ENCODE results near the gene RNF224.
"Not testable (repeated sequence)": the region's sequence is repeated elsewhere in the genome, so short reads cannot be mapped to it uniquely, and the experiment has no call there.

The RNF224 gene

DNA sequence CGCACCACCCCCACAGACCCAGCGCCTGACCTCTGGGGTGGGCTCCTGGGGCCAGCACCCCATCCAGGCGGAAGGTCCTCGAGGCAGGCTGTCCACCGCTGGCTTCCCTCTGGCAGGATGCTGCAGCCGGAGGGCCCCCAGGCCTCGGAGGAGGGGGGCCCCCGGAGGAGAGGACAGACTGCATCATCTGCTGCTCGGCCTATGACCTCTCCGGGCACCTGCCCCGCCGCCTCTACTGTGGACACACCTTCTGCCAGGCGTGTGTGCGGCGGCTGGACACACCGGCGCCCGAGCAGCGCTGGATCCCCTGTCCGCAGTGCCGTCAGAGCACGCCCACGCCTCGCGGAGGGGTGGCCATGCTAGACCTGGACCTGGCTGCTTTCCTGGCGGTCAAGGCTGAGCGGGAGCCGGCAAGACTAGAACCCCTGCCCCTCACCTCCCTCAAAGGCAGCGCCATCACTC lies 1.2 kb downstream of the RNF224 start:
- DNase-seq (ENCODE audit: low read depth, low spot score), result no peak

DNA sequence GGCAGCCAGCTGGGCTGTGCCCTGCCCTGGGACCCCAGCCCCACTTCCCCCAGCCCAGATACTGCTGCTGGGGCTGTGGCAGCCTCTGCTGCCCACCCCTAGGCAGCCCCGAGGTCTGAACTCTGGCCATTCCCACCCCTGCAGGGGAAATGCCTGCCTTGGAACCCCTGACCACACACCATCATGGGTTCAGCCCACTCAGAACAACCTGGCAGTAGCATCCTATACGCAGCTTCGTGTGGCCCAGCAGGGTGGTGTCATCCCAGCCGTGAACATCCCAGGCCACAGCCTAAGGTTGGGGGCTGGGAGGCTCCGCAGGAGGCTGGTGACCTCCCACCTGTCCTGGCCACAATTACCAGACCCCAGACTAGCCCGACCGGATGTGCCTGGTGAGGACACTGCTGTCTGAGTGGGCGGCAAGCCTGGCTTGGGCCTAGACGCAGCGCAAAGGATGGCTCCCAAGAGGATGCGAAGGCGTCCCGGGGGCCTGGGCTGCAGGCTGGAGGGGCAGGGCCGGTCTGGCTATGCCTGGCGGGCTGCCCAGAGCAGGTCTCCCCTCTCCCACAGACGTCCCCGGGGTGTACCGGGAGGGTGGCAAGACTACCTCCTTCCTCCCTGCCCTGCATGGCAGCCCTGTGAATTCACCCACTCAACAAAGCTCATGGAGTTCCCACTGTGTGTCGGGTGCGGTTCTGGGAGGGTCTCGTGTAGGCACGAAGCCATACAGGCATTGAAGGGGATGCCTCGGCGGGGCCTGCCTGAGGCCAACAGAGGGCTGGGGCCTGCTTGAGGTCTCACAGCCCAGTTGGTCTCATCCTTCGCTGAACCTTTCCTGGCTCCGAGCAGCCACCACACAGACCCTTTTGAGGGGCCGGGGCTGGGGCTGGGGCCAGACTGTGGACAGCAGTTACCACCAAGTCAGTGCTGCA lies 1.9 kb downstream of the RNF224 start:
- no peak for DNase-seq (ENCODE audit: low read depth, low spot score)

DNA sequence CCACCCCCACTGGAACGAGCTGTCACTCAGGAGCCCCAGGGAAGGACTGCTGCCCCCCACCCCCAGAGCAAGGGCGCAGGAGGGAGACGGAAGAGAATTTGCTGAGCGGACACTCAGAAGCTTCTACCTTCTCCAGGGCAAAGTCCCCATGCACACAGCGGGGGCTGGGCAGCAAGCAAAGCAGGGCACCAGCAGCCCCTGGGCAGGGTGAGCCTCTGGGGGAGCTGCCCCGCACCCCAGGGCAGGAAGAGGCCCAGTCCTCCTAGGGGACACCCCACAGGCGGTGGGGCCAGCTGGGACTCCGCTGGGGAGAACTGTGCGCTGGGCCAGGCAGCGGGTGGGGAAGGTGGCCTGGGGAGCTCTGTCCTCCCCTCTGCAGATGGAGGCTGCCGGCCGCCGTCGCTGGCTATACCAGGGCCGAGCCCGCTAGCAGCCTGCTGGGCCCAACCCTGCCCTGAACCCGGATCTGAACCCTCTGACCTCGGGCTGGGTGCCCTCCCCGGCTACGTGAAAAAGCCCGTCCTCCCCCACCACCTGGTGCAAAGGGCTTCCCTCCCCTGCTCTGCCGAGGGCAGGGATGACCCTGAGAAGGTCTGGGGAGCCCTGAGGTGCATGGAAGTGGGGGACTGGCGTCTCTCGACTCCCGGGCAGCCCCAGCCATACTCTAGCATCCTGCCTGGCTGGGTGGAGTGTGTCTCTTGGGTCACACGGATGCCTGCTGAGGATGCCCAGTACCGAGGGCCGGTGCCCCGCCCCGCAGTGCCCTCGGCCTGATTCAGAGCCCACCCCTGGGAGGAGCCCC lies 2.8 kb downstream of the RNF224 start:
- no peak for DNase-seq (ENCODE audit: low read depth, low spot score)

DNA sequence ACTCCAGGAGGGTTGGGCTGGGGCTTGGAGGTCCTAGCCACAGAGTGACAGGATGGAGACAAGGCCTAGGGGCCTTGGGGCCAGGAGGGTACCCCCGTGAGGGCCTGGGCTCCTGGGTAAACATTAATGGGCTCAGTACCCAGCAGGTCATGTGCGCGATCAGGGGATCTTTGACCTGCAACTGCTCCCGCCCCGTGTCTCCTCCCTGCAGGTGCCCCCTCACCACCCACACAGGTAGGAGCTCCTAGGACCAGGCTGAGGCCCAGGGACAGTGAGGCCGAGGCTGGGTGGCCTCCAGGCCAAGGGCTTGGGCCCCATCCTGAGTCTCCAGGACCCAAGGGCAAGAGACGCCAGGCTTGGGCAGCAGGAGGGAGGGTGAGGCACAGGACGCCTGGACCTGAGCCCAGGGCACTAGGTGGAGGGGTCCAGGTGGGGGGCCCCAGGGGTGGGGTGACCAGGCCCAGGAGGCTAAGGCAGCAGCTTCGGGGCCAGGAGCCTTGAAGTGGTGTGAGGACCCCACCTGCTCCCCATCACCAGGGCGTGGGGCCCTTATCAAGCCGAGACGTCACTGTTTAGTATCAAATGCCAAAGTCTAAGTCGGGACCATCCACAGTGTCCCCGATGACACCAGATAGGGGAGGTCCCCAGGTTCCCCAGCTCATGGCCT lies 3.5 kb downstream of the RNF224 start, which contains the start of gene SLC34A3:
Gene SLC34A3 (plus strand): TSS at position 197 of the 667 bp plus-strand sequence. CDS start 802 bp downstream, outside the sequence.
- no peak for DNase-seq (ENCODE audit: low read depth, low spot score)

- no peak for DNase-seq (ENCODE audit: low read depth, low spot score)
These were observed 4.2 kb downstream of the RNF224 start for GRCh38 chr9:137231372-137232039.

GRCh38 chr9:137232101-137232500 lies 4.8 kb downstream of the RNF224 start:
- DNase-seq (ENCODE audit: low read depth, low spot score), result no peak

DNA sequence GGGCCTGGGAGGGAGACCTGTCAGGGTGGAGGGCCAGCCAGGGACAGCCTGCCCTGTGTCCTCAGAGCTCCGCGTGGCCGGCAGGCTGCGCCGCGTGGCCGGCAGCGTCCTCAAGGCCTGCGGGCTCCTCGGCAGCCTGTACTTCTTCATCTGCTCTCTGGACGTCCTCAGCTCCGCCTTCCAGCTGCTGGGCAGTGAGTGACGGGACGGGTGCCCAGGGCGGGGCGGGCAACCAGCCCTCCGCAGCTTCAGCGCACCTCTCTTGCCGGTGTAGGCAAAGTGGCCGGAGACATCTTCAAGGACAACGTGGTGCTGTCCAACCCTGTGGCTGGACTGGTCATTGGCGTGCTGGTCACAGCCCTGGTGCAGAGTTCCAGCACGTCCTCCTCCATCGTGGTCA lies 5.2 kb downstream of the RNF224 start:
- no peak for DNase-seq (ENCODE audit: low read depth, low spot score)

- no peak for DNase-seq (ENCODE audit: low read depth, low spot score)
These were observed 6.1 kb downstream of the RNF224 start for GRCh38 chr9:137233143-137233980.

DNA sequence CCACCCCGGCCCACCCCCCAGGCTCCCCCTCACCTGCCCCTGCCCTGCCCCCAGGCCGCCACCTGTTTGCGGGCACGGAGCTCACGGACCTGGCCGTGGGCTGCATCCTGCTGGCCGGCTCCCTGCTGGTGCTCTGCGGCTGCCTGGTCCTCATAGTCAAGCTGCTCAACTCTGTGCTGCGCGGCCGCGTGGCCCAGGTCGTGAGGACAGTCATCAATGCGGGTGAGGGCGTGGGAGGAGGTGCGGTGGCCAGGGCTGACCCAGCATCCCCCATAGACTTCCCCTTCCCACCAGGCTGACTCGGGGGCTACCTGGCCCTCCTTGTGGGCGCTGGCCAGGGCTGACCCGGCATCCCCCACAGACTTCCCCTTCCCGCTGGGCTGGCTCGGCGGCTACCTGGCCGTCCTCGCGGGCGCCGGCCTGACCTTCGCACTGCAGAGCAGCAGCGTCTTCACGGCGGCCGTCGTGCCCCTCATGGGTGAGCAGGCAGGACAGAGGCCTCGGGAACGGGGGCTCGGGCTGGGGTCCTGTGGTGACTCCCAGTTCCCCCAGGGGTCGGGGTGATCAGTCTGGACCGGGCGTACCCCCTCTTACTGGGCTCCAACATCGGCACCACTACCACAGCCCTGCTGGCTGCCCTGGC lies 6.9 kb downstream of the RNF224 start:
- no peak for DNase-seq (ENCODE audit: low read depth, low spot score)

- DNase-seq (ENCODE audit: low read depth, low spot score), result no peak
These were observed 7.6 kb downstream of the RNF224 start for GRCh38 chr9:137234758-137235423.

DNA sequence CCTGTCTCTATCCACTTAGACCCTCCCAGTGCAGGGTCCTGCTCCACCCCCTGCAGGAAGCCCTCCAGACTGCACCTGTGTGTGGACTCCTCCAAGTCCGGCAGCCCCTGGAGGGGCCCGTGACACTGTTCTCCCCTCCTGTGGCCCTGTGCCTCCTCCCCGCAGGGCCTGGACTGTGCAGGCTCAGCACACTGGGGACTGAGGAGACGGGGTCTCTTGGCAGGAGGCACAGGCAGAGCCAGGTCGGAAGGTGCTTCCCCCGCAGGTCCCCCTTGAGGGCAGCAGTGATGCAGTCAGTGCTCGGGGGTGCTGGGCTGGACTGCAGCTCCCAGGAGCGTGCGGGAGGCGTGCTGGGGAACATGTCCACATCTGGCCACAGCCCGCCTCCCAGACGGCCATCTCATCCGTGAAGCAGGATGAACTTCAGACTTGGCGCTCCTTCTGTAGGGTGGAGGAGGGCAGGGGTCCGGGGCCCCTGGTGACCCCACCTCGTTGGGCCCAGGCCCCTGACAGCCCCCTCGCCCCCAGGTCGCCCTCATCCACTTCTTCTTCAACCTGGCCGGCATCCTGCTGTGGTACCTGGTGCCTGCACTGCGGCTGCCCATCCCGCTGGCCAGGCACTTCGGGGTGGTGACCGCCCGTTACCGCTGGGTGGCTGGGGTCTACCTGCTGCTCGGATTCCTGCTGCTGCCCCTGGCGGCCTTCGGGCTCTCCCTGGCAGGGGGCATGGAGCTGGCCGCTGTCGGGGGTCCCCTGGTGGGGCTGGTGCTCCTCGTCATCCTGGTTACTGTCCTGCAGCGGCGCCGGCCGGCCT lies 8.3 kb downstream of the RNF224 start:
- no peak for DNase-seq (ENCODE audit: low read depth, low spot score)

DNA sequence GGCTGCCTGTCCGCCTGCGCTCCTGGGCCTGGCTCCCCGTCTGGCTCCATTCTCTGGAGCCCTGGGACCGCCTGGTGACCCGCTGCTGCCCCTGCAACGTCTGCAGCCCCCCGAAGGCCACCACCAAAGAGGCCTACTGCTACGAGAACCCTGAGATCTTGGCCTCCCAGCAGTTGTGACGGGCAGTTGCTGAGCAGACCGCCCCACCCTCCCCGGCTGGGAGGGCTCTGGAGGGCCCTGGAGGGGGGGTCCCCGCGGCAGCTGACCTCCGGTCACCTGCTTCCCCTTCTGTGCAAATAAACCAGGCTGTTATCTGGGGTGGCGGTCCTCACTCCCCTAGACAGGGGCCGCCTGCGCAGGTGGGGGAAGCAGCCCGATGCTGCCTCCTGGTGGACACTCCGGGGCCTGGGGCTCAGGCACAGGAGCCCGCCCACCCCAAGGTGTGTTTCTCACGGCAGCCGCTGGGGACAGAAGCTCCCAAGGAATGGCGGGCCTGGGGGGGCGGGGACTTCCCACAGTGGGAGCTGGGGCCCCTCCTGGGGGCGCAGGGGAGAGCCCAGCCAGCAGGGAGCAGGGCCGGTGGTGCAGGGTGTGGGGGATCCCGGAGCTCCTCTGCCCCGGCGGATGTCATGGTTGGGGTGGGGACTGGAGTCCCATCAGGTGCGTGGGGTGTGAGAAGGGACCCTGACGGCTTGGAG lies 9.1 kb downstream of the RNF224 start:
- DNase-seq (ENCODE audit: low read depth, low spot score), result peak; percentile 91

DNA sequence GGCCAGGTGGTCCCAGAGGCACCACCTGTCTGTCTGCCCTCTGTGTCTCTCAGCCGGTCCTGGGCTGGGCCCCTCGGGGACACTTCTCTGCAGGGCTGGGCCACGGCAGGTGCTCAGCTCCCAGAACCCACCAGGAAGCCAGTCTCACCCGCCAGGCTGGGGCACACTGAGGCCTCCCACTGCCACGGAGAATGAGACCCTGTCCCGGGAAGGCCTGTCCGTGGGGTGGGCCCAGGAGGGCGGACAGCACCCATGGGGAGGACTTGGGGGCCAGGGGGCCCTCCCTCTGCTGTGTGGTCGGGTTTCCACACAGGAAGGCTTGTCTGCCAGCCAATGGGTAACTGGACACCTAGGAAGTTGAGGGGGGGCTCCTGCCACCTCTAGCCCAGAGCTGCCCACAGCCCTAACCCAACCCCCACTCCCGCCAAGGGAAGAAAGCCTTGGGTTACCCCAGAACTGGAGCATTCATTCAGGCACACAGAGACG lies 9.7 kb downstream of the RNF224 start:
- DNase-seq (ENCODE audit: low read depth, low spot score), result no peak

DNA sequence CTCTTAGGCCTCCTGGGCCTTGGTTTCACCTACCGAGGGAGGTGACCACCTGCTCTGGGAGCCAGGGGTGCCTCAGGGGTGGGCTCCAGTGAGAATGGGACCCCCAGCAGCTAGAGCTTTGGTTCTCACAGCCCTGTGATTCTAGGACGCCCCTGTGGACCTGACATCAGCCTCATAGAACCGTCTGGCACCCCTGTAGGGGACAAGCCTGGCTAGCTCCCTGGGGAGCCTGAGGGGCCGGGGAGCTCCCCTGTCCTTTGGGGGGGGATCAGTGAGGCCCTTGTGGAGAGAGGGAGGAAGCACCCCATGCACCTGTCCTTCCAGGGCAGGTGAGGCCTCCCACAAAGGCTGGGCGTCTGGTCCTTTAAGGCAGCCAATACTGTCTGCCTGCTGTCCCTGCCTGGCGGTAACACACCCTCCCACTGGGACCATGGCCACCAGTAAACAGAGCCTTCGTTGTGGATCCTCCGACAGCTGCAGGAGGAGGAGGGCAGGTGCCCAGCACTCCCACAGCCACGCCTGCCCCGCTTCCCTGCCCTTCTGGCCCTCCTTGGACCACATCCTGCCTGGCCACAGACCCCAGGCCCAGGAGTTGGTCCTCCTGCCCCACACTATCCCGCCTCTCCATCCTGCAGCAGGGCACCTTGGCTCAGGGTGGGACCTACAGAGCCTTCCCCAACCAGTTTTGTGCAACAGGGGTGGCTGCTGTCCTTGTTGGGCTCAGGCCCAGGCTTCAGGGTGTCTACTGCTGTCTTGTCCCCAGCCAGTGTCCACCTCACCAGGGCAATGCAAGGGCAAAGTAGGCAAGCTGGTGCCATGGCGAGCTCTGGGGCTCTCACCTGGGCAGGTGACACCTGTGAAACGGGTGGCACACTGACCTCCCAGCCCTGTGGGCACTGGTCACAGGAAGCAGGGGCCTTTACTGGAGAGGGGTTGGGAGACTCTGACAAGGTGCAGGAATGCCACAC lies 10.7 kb downstream of the RNF224 start:
- no peak for DNase-seq (ENCODE audit: low read depth, low spot score)

GRCh38 chr9:137239541-137240200 lies 12.4 kb downstream of the RNF224 start:
- DNase-seq (ENCODE audit: low read depth, low spot score), result not testable (repeated sequence)

GRCh38 chr9:137240318-137240840 lies 13.1 kb downstream of the RNF224 start:
- DNase-seq (ENCODE audit: low read depth, low spot score), result peak; percentile 46
